C4-2B (cell line): ENCODE results near the gene SHISA8.

Experiments
- CTCF ChIP-seq: fragments of 450-650 bp; conservative IDR thresholded peaks from 2 replicates; pipeline ENCODE4 v1.5.1; 2017; ENCODE audit warnings: mild to moderate bottlenecking
- ZFX ChIP-seq: fragments of 450-650 bp; IDR thresholded peaks from 2 replicates; pipeline ENCODE4 v1.6.1; 2017

- TF ChIP-seq CTCF (no peak), ZFX (no peak)
Observed at GRCh38 chr22:41948142-41948541, 33.3 kb upstream of the SHISA8 start.
